Left renal cortex interstitium (tissue), 4 donors: ENCODE data around the gene SPEF2. TPM values are rescaled to one million over a fixed set of nuclear protein-coding genes. Genes with fewer than 3 reads are reported as not detected.

Source experiments
- DNase-seq, 4 donors: peaks; one replicate each; pipeline ENCODE4 v3.0.0-alpha.2; 2013; ENCODE audit warnings: low read depth in 4 of 4, low spot score in 2 of 4, missing footprints in 1 of 4
- polyA plus RNA-seq, 4 donors: library from polyadenylated mRNA; unstranded; fragments of 120-200 nt; gene quantifications; one replicate each; pipeline ENCODE4 v1.2.1, GENCODE V29; 2013; ENCODE audit not compliant: insufficient read length in 4 of 4

SPEF2 gene
- polyA plus RNA-seq, 4 donors, result 33.9 to 68.3 (median 49.3) TPM

- no peak for DNase-seq
Observed at GRCh38 chr5:35694481-35694880, 76.8 kb downstream of the SPEF2 start.

- DNase-seq, result no peak
Observed at GRCh38 chr5:35698047-35698808, 80.6 kb downstream of the SPEF2 start.

GRCh38 chr5:35707659-35708058 is 90.0 kb downstream of the SPEF2 start:
- no peak for DNase-seq

- DNase-seq, result no peak
Observed at GRCh38 chr5:35709688-35710087, 92.0 kb downstream of the SPEF2 start.

- DNase-seq, result no peak
Observed at GRCh38 chr5:35717718-35718117, 100.1 kb downstream of the SPEF2 start.

- DNase-seq, result no peak
Observed at GRCh38 chr5:35735718-35736117, 118.1 kb downstream of the SPEF2 start.

- DNase-seq, result no peak
Observed at GRCh38 chr5:35736280-35736679, 118.6 kb downstream of the SPEF2 start.

GRCh38 chr5:35741126-35741716 is 123.6 kb downstream of the SPEF2 start:
- DNase-seq, result no peak

- DNase-seq, result no peak
Observed at GRCh38 chr5:35741971-35742370, 124.3 kb downstream of the SPEF2 start.

- DNase-seq, result no peak
Observed at GRCh38 chr5:35743644-35744043, 126.0 kb downstream of the SPEF2 start.

- DNase-seq, result no peak
Observed at GRCh38 chr5:35745193-35745592, 127.5 kb downstream of the SPEF2 start.

- DNase-seq, result no peak
Observed at GRCh38 chr5:35745660-35746059, 128.0 kb downstream of the SPEF2 start.

- no peak for DNase-seq
Observed at GRCh38 chr5:35752012-35752411, 134.3 kb downstream of the SPEF2 start.

GRCh38 chr5:35753500-35753899 is 135.8 kb downstream of the SPEF2 start:
- DNase-seq, result no peak

- DNase-seq, result no peak
Observed at GRCh38 chr5:35754481-35754880, 136.8 kb downstream of the SPEF2 start.

GRCh38 chr5:35755966-35756365 is 138.3 kb downstream of the SPEF2 start:
- DNase-seq, result no peak

GRCh38 chr5:35758151-35758724 is 140.6 kb downstream of the SPEF2 start:
- no peak for DNase-seq

GRCh38 chr5:35761541-35761940 is 143.9 kb downstream of the SPEF2 start:
- DNase-seq, result no peak

GRCh38 chr5:35762368-35762767 is 144.7 kb downstream of the SPEF2 start:
- DNase-seq, result no peak

- DNase-seq, result no peak
Observed at GRCh38 chr5:35765921-35766320, 148.3 kb downstream of the SPEF2 start.

GRCh38 chr5:35771300-35771699 is 153.6 kb downstream of the SPEF2 start:
- DNase-seq, result no peak

- no peak for DNase-seq
Observed at GRCh38 chr5:35771839-35772238, 154.2 kb downstream of the SPEF2 start.
